Tongue (tissue), 2 donors: ENCODE data around the gene WDR89. TPM values are rescaled to one million over a fixed set of nuclear protein-coding genes. Genes with fewer than 3 reads are reported as not detected.
"Not testable (repeated sequence)": the region's sequence is repeated elsewhere in the genome, so short reads cannot be mapped to it uniquely, and the experiment has no call there.

Source experiments
- DNase-seq: peaks from one replicate; pipeline ENCODE4 v3.0.0-alpha.2; 2015
- total RNA-seq: library from RNA; depleted of rRNA; stranded (reverse); fragments of >200 nt; gene quantifications from one replicate; pipeline ENCODE4 v1.2.3, GENCODE V29; 2014

Gene WDR89
- total RNA-seq, 1 donor from 2014 or later, result 20.8 TPM

- DNase-seq, result no peak
Measured at GRCh38 chr14:63654346-63654745, 12.7 kb upstream of the WDR89 start.

GRCh38 chr14:63652406-63652805, 10.7 kb upstream of the WDR89 start:
- DNase-seq, result no peak

- DNase-seq, result no peak
Measured at GRCh38 chr14:63650256-63650952, 8.7 kb upstream of the WDR89 start.

- DNase-seq, result no peak
Measured at GRCh38 chr14:63647696-63648410, 6.2 kb upstream of the WDR89 start.

- no peak for DNase-seq
Measured at GRCh38 chr14:63644741-63645140, 3.1 kb upstream of the WDR89 start.

GRCh38 chr14:63642656-63643382, 1.1 kb upstream of the WDR89 start:
- no peak for DNase-seq

GRCh38 chr14:63642229-63642611, 549 bp upstream of the WDR89 start:
- DNase-seq, result peak; percentile 98

GRCh38 chr14:63638493-63638892, 3.2 kb downstream of the WDR89 start:
- DNase-seq, result no peak

- DNase-seq, result not testable (repeated sequence)
Measured at GRCh38 chr14:63636094-63636635, 5.5 kb downstream of the WDR89 start.

GRCh38 chr14:63633801-63634200, 7.9 kb downstream of the WDR89 start:
- DNase-seq, result no peak

- peak; percentile 15 for DNase-seq
Measured at GRCh38 chr14:63632932-63633514, 8.6 kb downstream of the WDR89 start.

- no peak for DNase-seq
Measured at GRCh38 chr14:63624701-63625100, 17.0 kb downstream of the WDR89 start.

GRCh38 chr14:63624203-63624602, 17.5 kb downstream of the WDR89 start:
- no peak for DNase-seq

GRCh38 chr14:63621975-63622374, 19.7 kb downstream of the WDR89 start:
- not testable (repeated sequence) for DNase-seq

- no peak for DNase-seq
Measured at GRCh38 chr14:63616015-63616414, 25.7 kb downstream of the WDR89 start.

- DNase-seq, result peak; percentile 46
Measured at GRCh38 chr14:63614679-63615363, 26.9 kb downstream of the WDR89 start.

GRCh38 chr14:63611078-63611477, 30.6 kb downstream of the WDR89 start:
- DNase-seq, result no peak

GRCh38 chr14:63605041-63605532, 36.6 kb downstream of the WDR89 start:
- no peak for DNase-seq

GRCh38 chr14:63604626-63605025, 37.0 kb downstream of the WDR89 start:
- no peak for DNase-seq

GRCh38 chr14:63603749-63604277, 37.9 kb downstream of the WDR89 start:
- no peak for DNase-seq

GRCh38 chr14:63598807-63599206, 42.9 kb downstream of the WDR89 start:
- no peak for DNase-seq
